Measurements from ENCODE around the gene IL32. TPM values are rescaled to one million over a fixed set of nuclear protein-coding genes. Genes with fewer than 3 reads are reported as not detected.

IL32 gene
- total RNA-seq, 3 donors from 2014 or later, result 585 to 715 (median 696) TPM

- DNase-seq (peak; percentile 93), ATAC-seq (peak; percentile 79 to 80)
- Mint-ChIP-seq H3K9me3 (no peaks in the 10 kb centered on the region), H3K36me3 (ENCODE audit: insufficient read depth) (peaks cover 13% of the 10 kb centered on the region), H3K4me1 (ENCODE audit: low read depth) (peaks cover 48% of the 10 kb centered on the region), H3K4me3 (peak within 1 kb of the TSS; percentile 87), H3K27me3 (ENCODE audit: low read depth) (peaks cover 2% of the 10 kb centered on the region)
Measured at GRCh38 chr16:3023669-3024478, 41.6 kb upstream of the IL32 start, which contains the start of the genes HCFC1R1 and THOC6. HCFC1R1 (minus strand) TSS chr16:3023942; CDS start chr16:3023941, 1 bp downstream. THOC6 (plus strand) TSS chr16:3024035; CDS start chr16:3024327, 292 bp downstream.

DNA sequence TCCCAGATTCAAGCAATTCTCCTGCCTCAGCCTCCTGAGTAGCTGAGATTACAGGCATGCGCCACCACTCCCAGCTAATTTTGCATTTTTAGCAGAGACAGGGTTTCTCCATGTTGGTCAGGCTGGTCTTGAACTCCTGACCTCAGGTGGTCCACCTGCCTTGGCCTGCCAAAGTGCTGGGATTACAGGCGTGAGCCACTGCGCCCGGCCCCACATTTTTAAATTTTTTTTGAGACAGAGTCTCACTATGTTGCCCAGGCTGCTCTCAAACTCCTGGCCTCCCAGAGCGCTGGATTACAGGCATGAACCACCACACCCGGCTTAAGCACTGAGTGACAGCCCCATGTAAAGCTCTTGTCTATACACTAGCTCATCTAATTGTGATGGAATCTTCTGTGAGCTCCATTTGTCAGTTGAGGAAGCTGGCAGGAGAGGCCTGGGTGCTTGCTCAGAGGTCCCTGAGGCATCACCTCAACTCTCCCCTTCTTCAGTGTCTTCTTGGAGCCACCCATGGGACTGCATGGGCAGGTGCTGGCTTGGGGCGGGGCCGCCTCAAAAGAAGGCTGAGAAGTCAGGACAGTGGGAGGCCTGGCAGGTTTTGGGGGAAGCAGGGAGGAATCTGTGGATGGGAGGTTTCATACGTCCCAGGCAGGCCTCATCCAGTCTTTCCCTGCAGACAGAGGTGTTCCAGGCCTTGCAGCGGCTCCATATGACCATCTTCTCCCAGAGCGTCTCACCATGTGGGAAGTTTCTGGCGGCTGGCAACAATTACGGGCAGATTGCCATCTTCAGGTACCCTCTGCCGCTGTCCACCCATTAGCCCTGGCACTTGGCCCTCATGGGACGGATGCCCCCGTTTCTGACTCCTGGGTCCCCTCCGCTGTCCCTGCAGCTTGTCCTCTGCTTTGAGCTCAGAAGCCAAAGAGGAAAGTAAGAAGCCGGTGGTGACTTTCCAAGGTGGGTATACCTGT, 40.1 kb upstream of the IL32 start:
- H3K4me1 Mint-ChIP-seq (ENCODE audit: low read depth), result peaks cover 50% of the 10 kb centered on the region
- no peaks in the 10 kb centered on the region for H3K9me3 Mint-ChIP-seq
- ATAC-seq (no peak), DNase-seq (no peak)
- peaks cover 13% of the 10 kb centered on the region for H3K36me3 Mint-ChIP-seq (ENCODE audit: insufficient read depth)
- H3K27me3 Mint-ChIP-seq (ENCODE audit: low read depth), result peaks cover 11% of the 10 kb centered on the region
- H3K4me3 Mint-ChIP-seq, result peak overlapping the region; percentile 37

DNA sequence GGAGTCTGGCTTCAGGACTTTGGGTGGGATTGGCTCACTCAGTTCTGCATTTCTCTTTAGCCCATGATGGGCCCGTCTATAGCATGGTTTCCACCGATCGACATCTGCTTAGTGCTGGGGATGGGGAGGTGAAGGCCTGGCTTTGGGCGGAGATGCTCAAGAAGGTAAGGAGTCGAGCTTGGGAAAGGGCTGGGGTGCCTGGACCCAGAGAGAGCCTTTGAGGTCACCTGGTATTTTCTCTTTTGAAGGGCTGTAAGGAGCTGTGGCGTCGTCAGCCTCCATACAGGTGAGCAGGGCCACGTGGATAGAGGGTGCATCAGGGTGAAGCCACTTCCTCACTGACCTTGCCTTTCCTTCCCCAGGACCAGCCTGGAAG, 39.4 kb upstream of the IL32 start:
- Mint-ChIP-seq H3K4me1 (ENCODE audit: low read depth) (peaks cover 47% of the 10 kb centered on the region), H3K27me3 (ENCODE audit: low read depth) (peaks cover 14% of the 10 kb centered on the region), H3K9me3 (no peaks in the 10 kb centered on the region), H3K4me3 (no peak overlapping the region), H3K36me3 (ENCODE audit: insufficient read depth) (peaks cover 13% of the 10 kb centered on the region)
- ATAC-seq, result no peak
- no peak for DNase-seq

- peaks cover 13% of the 10 kb centered on the region for H3K36me3 Mint-ChIP-seq (ENCODE audit: insufficient read depth)
Measured at GRCh38 chr16:3026609-3027488, 38.6 kb upstream of the IL32 start.

GRCh38 chr16:3027489-3027795, 38.0 kb upstream of the IL32 start:
- H3K4me1 Mint-ChIP-seq (ENCODE audit: low read depth), result peaks cover 34% of the 10 kb centered on the region
- no peak overlapping the region for H3K4me3 Mint-ChIP-seq
- H3K9me3 Mint-ChIP-seq, result no peaks in the 10 kb centered on the region

More at GRCh38 chr16:3026609-3027488, 38.6 kb upstream of the IL32 start:
- Mint-ChIP-seq H3K27me3 (ENCODE audit: low read depth) (peaks cover 17% of the 10 kb centered on the region), H3K4me1 (ENCODE audit: low read depth) (peaks cover 40% of the 10 kb centered on the region), H3K9me3 (no peaks in the 10 kb centered on the region), H3K4me3 (no peak overlapping the region)
- DNase-seq (no peak), ATAC-seq (no peak)

GRCh38 chr16:3027983-3028715, 37.3 kb upstream of the IL32 start:
- H3K9me3 Mint-ChIP-seq, result no peaks in the 10 kb centered on the region
- peaks cover 27% of the 10 kb centered on the region for H3K4me1 Mint-ChIP-seq (ENCODE audit: low read depth)
- peak overlapping the region; percentile 29 for H3K4me3 Mint-ChIP-seq
- H3K36me3 Mint-ChIP-seq (ENCODE audit: insufficient read depth), result peaks cover 13% of the 10 kb centered on the region
- H3K27me3 Mint-ChIP-seq (ENCODE audit: low read depth), result peaks cover 26% of the 10 kb centered on the region
- DNase-seq, result peak; percentile 88
- peak; percentile 40 to 48 for ATAC-seq

More at GRCh38 chr16:3027489-3027795, 38.0 kb upstream of the IL32 start:
- DNase-seq (no peak), ATAC-seq (no peak)
- H3K27me3 Mint-ChIP-seq (ENCODE audit: low read depth), result peaks cover 19% of the 10 kb centered on the region
- peaks cover 13% of the 10 kb centered on the region for H3K36me3 Mint-ChIP-seq (ENCODE audit: insufficient read depth)

- Mint-ChIP-seq H3K4me1 (ENCODE audit: low read depth) (peaks cover 21% of the 10 kb centered on the region), H3K27me3 (ENCODE audit: low read depth) (peaks cover 33% of the 10 kb centered on the region), H3K4me3 (no peak overlapping the region), H3K36me3 (ENCODE audit: insufficient read depth) (peaks cover 13% of the 10 kb centered on the region), H3K9me3 (no peaks in the 10 kb centered on the region)
- ATAC-seq (no peak), DNase-seq (no peak)
Measured at GRCh38 chr16:3028716-3029319, 36.6 kb upstream of the IL32 start.

DNA sequence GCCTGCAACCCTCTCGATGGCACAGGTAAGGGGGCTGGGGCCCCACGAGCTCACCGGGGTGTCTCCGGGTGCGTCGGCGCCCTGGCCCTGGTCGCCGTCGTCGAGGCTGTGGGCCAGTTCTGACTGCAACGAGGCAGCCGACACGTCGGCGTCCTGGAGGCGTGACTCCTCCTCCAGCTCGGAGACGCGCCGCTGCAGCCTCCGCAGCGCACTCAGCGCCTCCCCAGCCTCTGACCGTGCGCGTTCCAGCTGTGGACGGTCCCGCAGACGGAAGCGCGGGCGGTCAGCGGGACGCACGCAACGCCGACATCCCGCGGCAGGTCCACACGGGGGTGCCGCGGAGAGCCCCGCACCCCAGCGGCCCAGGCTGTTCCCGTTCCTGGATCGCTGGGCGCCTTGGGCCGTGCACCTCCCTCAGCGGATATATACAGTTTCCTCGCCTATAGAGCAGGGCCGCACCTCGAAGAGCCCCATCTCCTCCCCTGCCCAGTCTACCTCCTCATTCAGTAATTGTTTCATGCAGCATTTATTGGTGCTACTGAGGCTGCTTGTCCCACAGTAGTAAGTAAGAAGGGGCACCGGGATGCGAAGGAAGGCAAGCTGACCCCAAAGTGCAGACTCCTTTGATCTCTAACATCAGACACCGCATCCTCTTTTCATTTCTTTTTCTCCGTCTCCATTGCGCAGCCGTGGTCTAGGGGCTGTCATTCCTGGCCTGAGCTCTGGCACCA, 35.8 kb upstream of the IL32 start:
- ATAC-seq, result peak; percentile 42 to 51
- DNase-seq, result peak; percentile 34
- Mint-ChIP-seq H3K36me3 (ENCODE audit: insufficient read depth) (peaks cover 11% of the 10 kb centered on the region), H3K4me3 (peak overlapping the region; percentile 59), H3K4me1 (ENCODE audit: low read depth) (peaks cover 15% of the 10 kb centered on the region), H3K27me3 (ENCODE audit: low read depth) (peaks cover 41% of the 10 kb centered on the region), H3K9me3 (no peaks in the 10 kb centered on the region)

GRCh38 chr16:3030222-3031212, 34.9 kb upstream of the IL32 start:
- Mint-ChIP-seq H3K36me3 (ENCODE audit: insufficient read depth) (peaks cover 11% of the 10 kb centered on the region), H3K4me1 (ENCODE audit: low read depth) (peaks cover 15% of the 10 kb centered on the region), H3K9me3 (no peaks in the 10 kb centered on the region), H3K27me3 (ENCODE audit: low read depth) (peaks cover 50% of the 10 kb centered on the region), H3K4me3 (peak overlapping the region; percentile 59)
- ATAC-seq (no peak), DNase-seq (no peak)

- Mint-ChIP-seq H3K9me3 (no peaks in the 10 kb centered on the region), H3K4me3 (no peak overlapping the region), H3K4me1 (ENCODE audit: low read depth) (peaks cover 22% of the 10 kb centered on the region), H3K27me3 (ENCODE audit: low read depth) (peaks cover 63% of the 10 kb centered on the region), H3K36me3 (ENCODE audit: insufficient read depth) (no peaks in the 10 kb centered on the region)
- DNase-seq, result no peak
- ATAC-seq, result no peak
Measured at GRCh38 chr16:3032624-3033023, 32.8 kb upstream of the IL32 start.

- H3K36me3 Mint-ChIP-seq (ENCODE audit: insufficient read depth), result no peaks in the 10 kb centered on the region
- ATAC-seq, result no peak
- H3K4me3 Mint-ChIP-seq, result no peak overlapping the region
- H3K4me1 Mint-ChIP-seq (ENCODE audit: low read depth), result peaks cover 7% of the 10 kb centered on the region
- peaks cover 77% of the 10 kb centered on the region for H3K27me3 Mint-ChIP-seq (ENCODE audit: low read depth)
- H3K9me3 Mint-ChIP-seq, result no peaks in the 10 kb centered on the region
- no peak for DNase-seq
Measured at GRCh38 chr16:3035289-3035971, 30.0 kb upstream of the IL32 start.
